HUES6 (cell line): ENCODE results near the gene GPR26.

Experiments used
- H3K27ac ChIP-seq: 2 replicates; pipeline ENCODE4 v1.7.0; 2013; ENCODE audit warnings: low read depth, mild to moderate bottlenecking, low read length, inconsistent platforms
- H3K27me3 ChIP-seq: 2 replicates; pipeline ENCODE4 v1.6.1; 2013; ENCODE audit warnings: low read length; ENCODE audit not compliant: control insufficient read depth, insufficient read depth
- H3K36me3 ChIP-seq: 2 replicates; pipeline ENCODE4 v1.6.1; 2013; ENCODE audit warnings: low read length; ENCODE audit not compliant: control insufficient read depth, insufficient read depth
- H3K4me1 ChIP-seq: 2 replicates; pipeline ENCODE4 v1.6.1; 2013; ENCODE audit warnings: low read length; ENCODE audit not compliant: control insufficient read depth, insufficient read depth
- H3K4me3 ChIP-seq: 2 replicates; pipeline ENCODE4 v1.5.1; 2013; ENCODE audit warnings: low read depth, low read length
- H3K9ac ChIP-seq: one replicate; pipeline ENCODE4 v1.6.1; 2013; ENCODE audit warnings: mild to moderate bottlenecking, low read length
- H3K9me3 ChIP-seq: 2 replicates; pipeline ENCODE4 v1.6.1; 2013; ENCODE audit warnings: low read depth, low read length; ENCODE audit not compliant: control insufficient read depth, insufficient read depth

Gene GPR26, protein sequence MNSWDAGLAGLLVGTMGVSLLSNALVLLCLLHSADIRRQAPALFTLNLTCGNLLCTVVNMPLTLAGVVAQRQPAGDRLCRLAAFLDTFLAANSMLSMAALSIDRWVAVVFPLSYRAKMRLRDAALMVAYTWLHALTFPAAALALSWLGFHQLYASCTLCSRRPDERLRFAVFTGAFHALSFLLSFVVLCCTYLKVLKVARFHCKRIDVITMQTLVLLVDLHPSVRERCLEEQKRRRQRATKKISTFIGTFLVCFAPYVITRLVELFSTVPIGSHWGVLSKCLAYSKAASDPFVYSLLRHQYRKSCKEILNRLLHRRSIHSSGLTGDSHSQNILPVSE

DNA sequence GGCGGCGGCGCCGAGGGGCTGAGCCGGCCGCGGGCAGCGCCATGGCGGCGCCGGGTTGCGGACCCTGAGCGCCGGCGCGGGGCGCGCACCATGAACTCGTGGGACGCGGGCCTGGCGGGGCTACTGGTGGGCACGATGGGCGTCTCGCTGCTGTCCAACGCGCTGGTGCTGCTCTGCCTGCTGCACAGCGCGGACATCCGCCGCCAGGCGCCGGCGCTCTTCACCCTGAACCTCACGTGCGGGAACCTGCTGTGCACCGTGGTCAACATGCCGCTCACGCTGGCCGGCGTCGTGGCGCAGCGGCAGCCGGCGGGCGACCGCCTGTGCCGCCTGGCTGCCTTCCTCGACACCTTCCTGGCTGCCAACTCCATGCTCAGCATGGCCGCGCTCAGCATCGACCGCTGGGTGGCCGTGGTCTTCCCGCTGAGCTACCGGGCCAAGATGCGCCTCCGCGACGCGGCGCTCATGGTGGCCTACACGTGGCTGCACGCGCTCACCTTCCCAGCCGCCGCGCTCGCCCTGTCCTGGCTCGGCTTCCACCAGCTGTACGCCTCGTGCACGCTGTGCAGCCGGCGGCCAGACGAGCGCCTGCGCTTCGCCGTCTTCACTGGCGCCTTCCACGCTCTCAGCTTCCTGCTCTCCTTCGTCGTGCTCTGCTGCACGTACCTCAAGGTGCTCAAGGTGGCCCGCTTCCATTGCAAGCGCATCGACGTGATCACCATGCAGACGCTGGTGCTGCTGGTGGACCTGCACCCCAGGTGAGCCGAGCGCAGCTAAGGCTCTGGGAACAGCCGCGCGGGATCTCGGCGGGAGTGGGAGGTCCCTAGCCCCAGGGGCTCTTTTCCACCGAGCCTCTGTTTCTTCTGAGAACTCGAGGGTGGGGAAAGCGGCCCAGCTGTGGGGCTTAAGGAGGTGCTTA, at the start of gene GPR26:
Gene GPR26 (plus strand): TSS at position 38 of the 919 bp plus-strand sequence. CDS start 53 bp downstream, at position 91.
- peak within 1 kb of the TSS; percentile 56 for H3K4me3 ChIP-seq
- peaks cover 5% of the 10 kb centered on the region for H3K9me3 ChIP-seq
- H3K9ac ChIP-seq, result no peak within 1 kb of the TSS
- H3K27ac ChIP-seq, result no peak within 1 kb of the TSS
- H3K4me1 ChIP-seq, result peaks cover 3% of the 10 kb centered on the region; the same call in 1 of the 2 replicates
- H3K36me3 ChIP-seq, result no peaks in the 10 kb centered on the region
- H3K27me3 ChIP-seq, result peaks cover 78% of the 10 kb centered on the region

DNA sequence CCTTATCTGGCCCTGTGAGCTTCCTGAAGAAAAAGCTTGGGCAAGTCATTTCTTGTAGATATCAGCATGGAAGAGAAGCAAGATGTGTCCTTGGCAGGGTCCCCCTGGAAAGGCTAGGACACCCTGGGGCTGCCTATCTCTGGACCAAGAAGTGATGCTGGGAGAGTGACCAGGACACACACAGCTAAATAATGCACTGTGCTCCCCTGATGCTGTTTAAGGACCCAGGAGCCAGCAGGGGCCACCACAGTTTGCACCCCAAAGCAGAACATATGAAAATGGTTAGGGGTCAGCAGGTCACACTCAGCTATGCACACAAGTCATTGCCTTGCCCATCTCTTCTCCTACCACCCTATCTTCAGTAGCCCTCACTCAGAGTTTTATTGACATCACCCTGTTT, 47.9 kb upstream of the GPR26 start:
- no peak overlapping the region for H3K27ac ChIP-seq
- peaks cover 3% of the 10 kb centered on the region; the same call in 1 of the 2 replicates for H3K27me3 ChIP-seq
- H3K4me3 ChIP-seq, result no peak overlapping the region
- H3K36me3 ChIP-seq, result no peaks in the 10 kb centered on the region
- no peak overlapping the region for H3K9ac ChIP-seq
- H3K9me3 ChIP-seq, result no peaks in the 10 kb centered on the region
- H3K4me1 ChIP-seq, result no peaks in the 10 kb centered on the region

DNA sequence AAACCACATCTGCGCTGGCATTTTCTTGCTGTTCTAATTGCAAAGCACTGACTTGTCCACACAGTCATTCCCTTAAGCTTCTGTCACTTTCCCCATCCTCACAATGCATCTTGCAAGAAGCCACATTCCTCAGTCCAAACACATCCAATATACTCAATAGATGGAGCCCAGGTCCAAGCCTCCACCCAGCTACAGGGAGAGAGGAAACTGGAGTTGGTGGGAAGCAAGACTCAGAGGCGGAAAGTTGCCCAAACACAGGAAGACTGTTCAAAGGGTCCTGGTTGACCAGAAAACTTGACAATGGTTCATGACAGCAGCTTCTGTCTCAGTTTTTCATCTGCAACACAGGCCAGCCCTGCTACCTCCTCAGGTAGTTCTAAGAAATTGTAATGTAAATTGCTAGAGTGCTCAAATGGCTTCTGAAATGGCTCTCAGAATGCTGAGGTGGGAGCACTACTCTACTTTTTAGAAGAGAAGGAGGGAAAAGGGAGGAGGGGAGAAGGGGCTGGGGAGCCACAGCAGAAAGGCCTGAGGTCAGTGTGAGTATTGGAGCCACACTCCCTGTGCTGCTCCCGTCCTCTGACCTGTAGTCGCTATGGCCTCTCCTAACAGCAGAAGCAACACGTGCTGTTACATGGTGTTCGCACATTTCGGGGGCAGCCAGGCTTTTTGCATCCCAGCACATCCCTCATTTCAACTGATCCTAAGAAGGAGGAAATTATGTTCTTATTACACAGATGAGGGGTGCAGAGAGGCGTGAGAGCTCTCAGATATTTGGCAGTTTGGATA, 46.9 kb upstream of the GPR26 start:
- no peak overlapping the region for H3K9ac ChIP-seq
- no peak overlapping the region for H3K4me3 ChIP-seq
- H3K36me3 ChIP-seq, result no peaks in the 10 kb centered on the region
- H3K4me1 ChIP-seq, result no peaks in the 10 kb centered on the region
- no peaks in the 10 kb centered on the region for H3K9me3 ChIP-seq
- peaks cover 9% of the 10 kb centered on the region for H3K27me3 ChIP-seq
- H3K27ac ChIP-seq, result no peak overlapping the region

DNA sequence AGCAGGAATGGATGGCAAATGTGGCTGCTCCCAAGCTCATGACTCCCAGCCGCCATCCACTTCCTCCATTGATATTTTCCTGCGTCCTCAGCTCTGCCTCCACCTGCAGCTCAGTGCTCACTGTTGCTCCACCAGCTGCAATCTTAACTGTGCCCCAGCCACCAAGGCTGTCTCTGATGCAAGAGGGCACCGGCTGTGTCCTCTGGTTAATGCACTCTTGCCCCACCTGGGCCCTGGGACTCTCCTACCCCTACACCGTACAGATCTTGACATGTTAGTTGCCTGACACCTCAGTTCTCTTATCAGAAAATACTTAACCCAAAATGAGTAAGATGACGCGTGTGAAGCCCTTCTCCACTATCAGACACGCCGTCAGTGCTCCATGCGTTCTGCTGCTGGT, 45.5 kb upstream of the GPR26 start:
- no peaks in the 10 kb centered on the region for H3K4me1 ChIP-seq
- no peak overlapping the region for H3K4me3 ChIP-seq
- H3K9ac ChIP-seq, result no peak overlapping the region
- H3K27me3 ChIP-seq, result peaks cover 8% of the 10 kb centered on the region
- H3K9me3 ChIP-seq, result no peaks in the 10 kb centered on the region
- H3K27ac ChIP-seq, result no peak overlapping the region
- H3K36me3 ChIP-seq, result no peaks in the 10 kb centered on the region

DNA sequence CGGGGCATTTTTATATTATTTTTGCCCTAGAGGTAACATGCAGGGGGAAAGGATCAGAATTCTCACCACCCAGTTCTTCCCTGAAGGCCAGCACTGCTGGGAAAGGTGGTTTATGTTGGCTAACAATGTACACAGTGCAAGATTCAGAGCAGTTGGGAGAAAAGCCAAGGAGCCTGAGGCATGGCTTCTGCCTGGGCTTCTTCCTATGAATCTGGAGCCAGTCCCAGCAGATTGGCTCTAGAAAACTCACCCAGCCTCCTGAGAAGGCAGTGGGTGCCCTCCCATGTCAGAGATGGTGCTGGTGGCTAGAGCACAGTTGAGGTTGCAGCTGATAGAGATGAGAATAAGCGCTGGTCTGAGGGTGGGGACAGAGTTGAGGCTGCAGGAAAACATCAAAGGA, 44.7 kb upstream of the GPR26 start:
- Histone ChIP-seq H3K36me3 (no peaks in the 10 kb centered on the region), H3K4me3 (no peak overlapping the region), H3K27ac (no peak overlapping the region), H3K9ac (no peak overlapping the region), H3K4me1 (no peaks in the 10 kb centered on the region), H3K27me3 (peaks cover 8% of the 10 kb centered on the region), H3K9me3 (no peaks in the 10 kb centered on the region)

DNA sequence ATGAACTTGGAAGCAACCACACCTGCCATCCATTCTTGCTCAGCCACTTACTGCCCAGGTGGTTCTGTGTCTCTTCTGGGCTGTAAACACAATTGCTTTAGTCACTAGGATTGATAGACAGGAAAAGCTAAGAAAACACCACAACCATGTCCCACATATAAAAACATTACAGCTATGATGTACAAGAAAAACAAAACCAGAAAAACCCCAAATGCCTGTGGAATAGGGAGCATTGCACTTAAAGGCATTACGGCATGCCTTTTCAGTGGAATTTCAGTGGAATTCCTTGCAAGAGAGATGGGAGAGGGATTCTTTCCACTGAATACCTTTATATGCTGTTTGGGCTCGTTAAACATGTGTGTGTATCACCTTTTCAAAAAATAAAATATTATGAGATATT, 44.2 kb upstream of the GPR26 start:
- H3K9me3 ChIP-seq, result no peaks in the 10 kb centered on the region
- peaks cover 8% of the 10 kb centered on the region for H3K27me3 ChIP-seq
- no peak overlapping the region for H3K4me3 ChIP-seq
- H3K36me3 ChIP-seq, result no peaks in the 10 kb centered on the region
- no peak overlapping the region for H3K9ac ChIP-seq
- no peaks in the 10 kb centered on the region for H3K4me1 ChIP-seq
- H3K27ac ChIP-seq, result no peak overlapping the region

DNA sequence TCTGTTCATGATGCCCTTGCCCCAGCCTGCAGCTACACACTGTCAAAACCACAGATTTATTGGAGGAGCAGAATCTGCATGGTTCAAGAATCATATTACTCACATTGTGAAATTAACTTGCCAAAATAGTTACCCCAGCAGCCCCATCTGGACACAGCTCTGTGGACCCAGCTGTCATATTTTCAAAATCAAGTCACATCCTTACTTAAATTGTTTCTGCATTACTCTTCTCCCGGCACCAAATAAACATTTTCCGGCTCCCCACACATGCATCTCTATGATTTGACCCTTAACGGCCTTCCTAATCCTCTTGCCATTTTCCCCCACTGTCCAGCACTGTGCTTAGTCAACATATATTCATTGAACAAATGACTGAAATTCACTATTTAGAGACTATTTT, 43.8 kb upstream of the GPR26 start:
- Histone ChIP-seq H3K9me3 (no peaks in the 10 kb centered on the region), H3K4me3 (no peak overlapping the region), H3K4me1 (no peaks in the 10 kb centered on the region), H3K27me3 (peaks cover 8% of the 10 kb centered on the region), H3K27ac (no peak overlapping the region), H3K36me3 (no peaks in the 10 kb centered on the region), H3K9ac (no peak overlapping the region)

DNA sequence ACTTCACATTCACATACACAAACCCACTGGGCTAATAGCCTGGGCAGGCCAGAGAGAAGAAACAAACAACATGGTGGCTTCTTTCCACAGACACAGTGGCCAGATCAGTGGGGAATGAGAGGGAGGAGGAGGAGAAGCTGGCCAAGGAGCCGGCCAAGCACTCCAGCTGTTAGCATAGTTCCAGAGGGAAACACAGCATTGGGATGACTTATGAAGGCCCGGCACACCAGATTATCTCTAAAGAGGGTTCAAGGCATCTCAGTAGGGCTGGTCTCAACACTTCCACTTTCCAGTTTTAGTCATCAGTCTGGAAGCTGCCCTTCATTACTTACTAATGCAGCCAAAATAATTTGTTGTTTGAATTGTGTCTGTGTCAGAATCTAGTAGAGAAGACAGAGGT, 42.1 kb upstream of the GPR26 start:
- Histone ChIP-seq H3K4me3 (no peak overlapping the region), H3K27ac (no peak overlapping the region), H3K9me3 (peaks cover 3% of the 10 kb centered on the region; the same call in 1 of the 2 replicates), H3K9ac (no peak overlapping the region), H3K27me3 (peaks cover 8% of the 10 kb centered on the region), H3K36me3 (no peaks in the 10 kb centered on the region), H3K4me1 (no peaks in the 10 kb centered on the region)

DNA sequence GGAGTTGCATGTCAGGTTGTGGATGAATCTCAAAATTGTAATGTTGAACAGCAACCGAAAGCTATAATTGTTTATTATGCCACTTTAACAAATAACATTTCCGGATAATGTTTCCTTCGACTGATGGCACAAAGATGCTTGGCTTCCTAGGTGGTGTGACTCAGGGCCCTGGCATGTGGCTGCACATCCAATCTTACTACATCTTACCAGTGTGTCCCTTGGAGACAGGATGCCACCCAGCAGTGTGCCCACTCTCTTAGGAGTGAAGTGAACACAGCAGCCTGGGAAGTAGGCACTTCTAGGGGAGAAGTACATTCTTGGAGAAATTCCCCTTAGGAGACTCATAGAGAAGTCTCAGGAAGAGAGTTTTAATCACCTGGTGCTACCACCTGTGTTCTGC, 33.0 kb upstream of the GPR26 start:
- Histone ChIP-seq H3K4me3 (no peak overlapping the region), H3K27me3 (no peaks in the 10 kb centered on the region), H3K36me3 (no peaks in the 10 kb centered on the region), H3K9me3 (peaks cover 8% of the 10 kb centered on the region; the same call in 1 of the 2 replicates), H3K9ac (no peak overlapping the region), H3K27ac (no peak overlapping the region), H3K4me1 (0 out of 2 replicates have a peak, but pooled peaks cover 4% of the 10 kb centered on the region)

DNA sequence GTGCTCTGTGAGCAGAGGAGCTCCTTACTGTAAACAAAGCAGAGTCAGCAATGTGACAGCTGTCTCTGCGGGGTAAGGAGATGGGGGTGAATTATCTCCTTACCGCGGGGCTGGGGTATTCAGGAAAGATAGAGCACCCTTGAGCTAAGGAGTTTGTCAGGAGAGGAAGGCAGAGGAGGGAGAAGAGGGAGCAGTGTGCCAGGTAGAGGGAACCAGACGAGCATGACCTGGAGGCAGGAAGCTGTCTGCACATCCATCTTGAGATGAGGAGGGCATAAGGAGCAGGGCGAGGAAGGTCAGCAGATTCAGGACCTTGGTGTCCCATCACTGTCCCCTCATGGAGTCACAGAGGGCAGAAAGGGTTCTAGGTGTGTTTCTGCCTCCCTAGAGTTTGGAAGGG, 32.5 kb upstream of the GPR26 start:
- no peaks in the 10 kb centered on the region for H3K27me3 ChIP-seq
- no peak overlapping the region for H3K9ac ChIP-seq
- H3K27ac ChIP-seq, result no peak overlapping the region
- H3K4me1 ChIP-seq, result 0 out of 2 replicates have a peak, but pooled peaks cover 4% of the 10 kb centered on the region
- H3K4me3 ChIP-seq, result no peak overlapping the region
- no peaks in the 10 kb centered on the region for H3K36me3 ChIP-seq
- peaks cover 8% of the 10 kb centered on the region; the same call in 1 of the 2 replicates for H3K9me3 ChIP-seq
